GM18519 (cell line): ENCODE data around the gene TIMM50.
A peak's percentile ranks its signal among the peaks of the same experiment; 100 is the strongest.
"Not testable (repeated sequence)": the region's sequence is repeated elsewhere in the genome, so short reads cannot be mapped to it uniquely, and the experiment has no call there.

Experiments
- ATAC-seq: cut with Tn5 transposase; IDR thresholded peaks from one replicate; pipeline ENCODE4 v1.9.1; 2021; ENCODE audit warnings: mild to moderate bottlenecking, moderate library complexity; ENCODE audit not compliant: unreplicated experiment, low FRiP score

TIMM50 gene

GRCh38 chr19:39480337-39481228, at the start of gene TIMM50:
Gene TIMM50 (plus strand): TSS chr19:39480838. CDS start chr19:39480854, 16 bp downstream.
- ATAC-seq = peak; percentile 65

- no peak for ATAC-seq
Observed at GRCh38 chr19:39432677-39433025, 48.0 kb upstream of the TIMM50 start.

GRCh38 chr19:39433480-39434079, 47.1 kb upstream of the TIMM50 start:
- ATAC-seq = no peak

- no peak for ATAC-seq
Observed at GRCh38 chr19:39434123-39435076, 46.2 kb upstream of the TIMM50 start.

- ATAC-seq = peak; percentile 59
Observed at GRCh38 chr19:39435499-39436349, 44.9 kb upstream of the TIMM50 start, which contains the start of gene RPS16. Gene RPS16 (minus strand): TSS chr19:39435949. CDS start chr19:39435895, 54 bp downstream.

GRCh38 chr19:39436350-39436716, 44.3 kb upstream of the TIMM50 start:
- no peak for ATAC-seq

- ATAC-seq = no peak
Observed at GRCh38 chr19:39438270-39438934, 42.2 kb upstream of the TIMM50 start.

GRCh38 chr19:39444598-39445195, 35.9 kb upstream of the TIMM50 start:
- ATAC-seq = no peak

GRCh38 chr19:39445196-39446111, 35.2 kb upstream of the TIMM50 start, which contains the start of gene SUPT5H:
Gene SUPT5H (plus strand): TSS chr19:39445582. CDS start chr19:39445891, 309 bp downstream.
- ATAC-seq = peak; percentile 68

GRCh38 chr19:39446365-39447084, 34.1 kb upstream of the TIMM50 start:
- ATAC-seq = no peak

- no peak for ATAC-seq
Observed at GRCh38 chr19:39448271-39448670, 32.4 kb upstream of the TIMM50 start.

GRCh38 chr19:39449116-39449797, 31.4 kb upstream of the TIMM50 start:
- no peak for ATAC-seq

- not testable (repeated sequence) for ATAC-seq
Observed at GRCh38 chr19:39451257-39451656, 29.4 kb upstream of the TIMM50 start.

- no peak for ATAC-seq
Observed at GRCh38 chr19:39463403-39463802, 17.2 kb upstream of the TIMM50 start.

GRCh38 chr19:39465956-39466747, 14.5 kb upstream of the TIMM50 start:
- ATAC-seq = no peak

GRCh38 chr19:39467941-39468340, 12.7 kb upstream of the TIMM50 start:
- ATAC-seq = no peak
